DMS79 treated with DMSO at 0.1 percent for 48 hours (cell line): ENCODE results near the gene PMM2.

ENCODE experiments used
- DNase-seq: peaks from one replicate; lab custom pipeline; 2025; lab: John Stamatoyannopoulos, UW

The PMM2 gene

GRCh38 chr16:8851761-8852403 is 54.2 kb downstream of the PMM2 start:
- DNase-seq: no peak

- DNase-seq: no peak
Measured at GRCh38 chr16:8852534-8852933, 54.9 kb downstream of the PMM2 start.

GRCh38 chr16:8853150-8853549 is 55.5 kb downstream of the PMM2 start:
- DNase-seq: no peak

GRCh38 chr16:8853611-8854010 is 56.0 kb downstream of the PMM2 start:
- no peak for DNase-seq

GRCh38 chr16:8854298-8854948 is 56.8 kb downstream of the PMM2 start:
- DNase-seq: no peak

- DNase-seq: no peak
Measured at GRCh38 chr16:8855051-8855786, 57.6 kb downstream of the PMM2 start.

- DNase-seq: no peak
Measured at GRCh38 chr16:8855972-8856371, 58.3 kb downstream of the PMM2 start.

- no peak for DNase-seq
Measured at GRCh38 chr16:8858994-8859912, 61.6 kb downstream of the PMM2 start.

- DNase-seq: no peak
Measured at GRCh38 chr16:8859913-8860881, 62.6 kb downstream of the PMM2 start.

- DNase-seq: no peak
Measured at GRCh38 chr16:8861563-8862308, 64.1 kb downstream of the PMM2 start.

- no peak for DNase-seq
Measured at GRCh38 chr16:8862309-8863130, 64.9 kb downstream of the PMM2 start.

GRCh38 chr16:8863594-8864424 is 66.2 kb downstream of the PMM2 start:
- DNase-seq: no peak

GRCh38 chr16:8864480-8865110 is 67.0 kb downstream of the PMM2 start:
- no peak for DNase-seq

GRCh38 chr16:8865145-8865882 is 67.7 kb downstream of the PMM2 start:
- no peak for DNase-seq

GRCh38 chr16:8866118-8866883 is 68.7 kb downstream of the PMM2 start:
- DNase-seq: peak; percentile 55

GRCh38 chr16:8866884-8867215 is 69.2 kb downstream of the PMM2 start:
- DNase-seq: no peak
